Endothelial cell of umbilical vein (primary cell): ENCODE results near the gene CCDC150. TPM values are rescaled to one million over a fixed set of nuclear protein-coding genes. Genes with fewer than 3 reads are reported as not detected.

Experiments used
- BruUV-seq: library from RNA; stranded (reverse); fragments of 400-500 nt; replicated peaks from 2 replicates; lab custom pipeline; 2021; lab: Mats Ljungman, UMichigan
- CTCF ChIA-PET: fragments of 300-600, 350-600 bp; sonication (Branson Sonifier 250); formaldehyde crosslinking; loops from one replicate; lab custom pipeline; 2021; ENCODE audit warnings: antibody characterized with exemption, inconsistent platforms; lab: Charles Lee
- POLR2A ChIA-PET: fragments of 300-600, 350-600 bp; sonication (Branson Sonifier 250); formaldehyde crosslinking; loops from one replicate; lab custom pipeline; 2021; ENCODE audit warnings: antibody characterized with exemption, inconsistent platforms; lab: Charles Lee
- DNase-seq: peaks from one replicate; pipeline ENCODE4 v3.0.0-alpha.2; 2011; ENCODE audit warnings: low read depth, low spot score
- FAIRE-seq: peaks from 2 replicates; lab custom pipeline; 2011; peaks lifted over from hg19 to GRCh38; lab: Jason Lieb, UNC
- H2AFZ ChIP-seq: 2 replicates; pipeline ENCODE4 v1.6.0; 2012; ENCODE audit warnings: low read depth, low read length, control low read depth, inconsistent platforms
- H3K27ac ChIP-seq: 2 replicates; pipeline ENCODE4 v1.5.1; 2011; ENCODE audit warnings: low read depth, mild to moderate bottlenecking, control low read depth, low read length, moderate library complexity; ENCODE audit not compliant: insufficient read depth
- H3K27me3 ChIP-seq, 2 experiments: 2 replicates each; pipeline versions ENCODE4 v1.6.0 to v1.6.1; 2011; ENCODE audit warnings: low read length in 2 of 2, mixed read lengths in 1 of 2; ENCODE audit not compliant: control insufficient read depth in 2 of 2, insufficient read depth in 2 of 2
- H3K36me3 ChIP-seq, 2 experiments: 2 replicates in 1 of 2; 3 replicates in 1 of 2; pipeline ENCODE4 v1.5.1; 2011; ENCODE audit warnings: low read length in 2 of 2, mild to moderate bottlenecking in 1 of 2, moderate library complexity in 1 of 2; ENCODE audit not compliant: control insufficient read depth in 2 of 2, insufficient read depth in 2 of 2; ENCODE audit errors: extremely low read depth in 1 of 2
- H3K4me1 ChIP-seq: 3 replicates; pipeline ENCODE4 v1.5.1; 2011; ENCODE audit warnings: mild to moderate bottlenecking, low read length; ENCODE audit not compliant: control insufficient read depth, insufficient read depth; ENCODE audit errors: extremely low read depth
- H3K4me2 ChIP-seq: 2 replicates; pipeline ENCODE4 v1.6.1; 2011; ENCODE audit warnings: low read length, control low read depth, mixed read lengths; ENCODE audit not compliant: insufficient read depth
- H3K4me3 ChIP-seq, 3 experiments: fragments of 200-600 bp in 1 of 3; sonication (generic), shearing (Covaris generic) in 1 of 3; replicated peaks in 1 of 3; 2 replicates each; pipeline ENCODE4 v1.5.1; 2011 to 2016; ENCODE audit warnings: control low read depth in 3 of 3, low read length in 3 of 3, mild to moderate bottlenecking in 2 of 3, inconsistent platforms in 1 of 3, low read depth in 1 of 3, moderate library complexity in 1 of 3; ENCODE audit not compliant: insufficient read depth in 1 of 3
- H3K79me2 ChIP-seq: 2 replicates; pipeline ENCODE4 v1.6.0; 2012; ENCODE audit warnings: low read length, inconsistent platforms; ENCODE audit not compliant: control insufficient read depth, insufficient read depth
- H3K9ac ChIP-seq: replicated peaks from 2 replicates; pipeline ENCODE3; 2011; ENCODE audit warnings: low read length, control low read depth; ENCODE audit not compliant: insufficient read depth; ENCODE audit errors: extremely low read depth
- H3K9me1 ChIP-seq: replicated peaks from 3 replicates; pipeline ENCODE4 v1.6.0; 2011; ENCODE audit warnings: mild to moderate bottlenecking, low read length; ENCODE audit not compliant: control insufficient read depth, insufficient read depth; ENCODE audit errors: extremely low read depth
- H3K9me3 ChIP-seq: replicated peaks from 2 replicates; pipeline ENCODE4 v1.5.1; 2012; ENCODE audit warnings: low read length, inconsistent platforms; ENCODE audit not compliant: control insufficient read depth, insufficient read depth
- H4K20me1 ChIP-seq: replicated peaks from 2 replicates; pipeline ENCODE3; 2011; ENCODE audit warnings: mild to moderate bottlenecking, low read length; ENCODE audit not compliant: control insufficient read depth, insufficient read depth; ENCODE audit errors: extremely low read depth
- CTCF ChIP-seq, 2 donors: IDR thresholded peaks; 1 replicate in 1 of 2; 2 replicates in 1 of 2; pipeline ENCODE4 v1.5.1; 2011; ENCODE audit warnings: low read length in 2 of 2, mild to moderate bottlenecking in 2 of 2, moderate library complexity in 2 of 2, control low read depth in 1 of 2, inconsistent platforms in 1 of 2, low read depth in 1 of 2; ENCODE audit not compliant: insufficient read depth in 1 of 2; ENCODE audit errors: extremely low read depth in 1 of 2
- EZH2 ChIP-seq: IDR thresholded peaks from 2 replicates; pipeline ENCODE4 v1.6.1; 2012; ENCODE audit warnings: borderline replicate concordance, low read depth, mild to moderate bottlenecking, moderate library complexity, low read length, inconsistent platforms; ENCODE audit not compliant: severe bottlenecking
- FOS ChIP-seq: IDR thresholded peaks from 2 replicates; pipeline ENCODE4 v1.6.1; 2011; ENCODE audit warnings: mild to moderate bottlenecking, low read length, moderate library complexity, borderline replicate concordance; ENCODE audit not compliant: insufficient read depth
- GATA2 ChIP-seq: IDR thresholded peaks from 2 replicates; pipeline ENCODE4 v1.7.0; 2011; ENCODE audit warnings: low read depth, mild to moderate bottlenecking, moderate library complexity, mixed read lengths, low read length; ENCODE audit not compliant: insufficient read length, insufficient read depth
- JUN ChIP-seq: IDR thresholded peaks from 2 replicates; pipeline ENCODE4 v1.6.1; 2011; ENCODE audit warnings: borderline replicate concordance, low read depth; ENCODE audit not compliant: insufficient read length, insufficient read depth
- MAX ChIP-seq: IDR thresholded peaks from 2 replicates; pipeline ENCODE4 v1.6.1; 2011; ENCODE audit not compliant: insufficient read depth, insufficient read length
- MYC ChIP-seq: IDR thresholded peaks from one replicate; pipeline ENCODE4 v1.6.1; 2011; ENCODE audit warnings: mild to moderate bottlenecking, low read depth, low read length
- POLR2A ChIP-seq: IDR thresholded peaks from 2 replicates; pipeline ENCODE4 v1.6.1; 2012; ENCODE audit warnings: low read depth, mild to moderate bottlenecking, control low read depth, low read length
- POLR2AphosphoS5 ChIP-seq: IDR thresholded peaks from 2 replicates; pipeline ENCODE4 v1.6.1; 2012; ENCODE audit warnings: low read depth, mild to moderate bottlenecking, control low read depth, low read length, moderate library complexity; ENCODE audit not compliant: insufficient read depth
- dilution Hi-C: fragments of 300-500 bp; cut with MboI; formaldehyde crosslinking; loops from one replicate; pipeline ENCODE4 v1.15.0; 2019; ENCODE audit warnings: low sequenced_read_pairs; ENCODE audit not compliant: extremely low pct_ligation_motif_present
- intact Hi-C: fragments of 100-400 bp; cut with micrococcal nuclease; formaldehyde crosslinking; loops from one replicate; pipeline ENCODE4 v1.10.0; 2022
- polyA plus RNA-seq, 4 experiments: library from polyadenylated mRNA; depleted of rRNA in 3 of 4; stranded (reverse) in 3 of 4; unstranded in 1 of 4; fragments of >200 nt; gene quantifications; 2 replicates each; pipeline versions ENCODE4 v1.2.1 to v1.2.3, GENCODE V29; 2011 to 2012; ENCODE audit warnings: missing spikeins in 1 of 4
- total RNA-seq: library from RNA; stranded (reverse); gene quantifications from 2 replicates; pipeline ENCODE4 v1.2.3, GENCODE V29; 2021

CCDC150 gene
- total and polyA plus RNA-seq, 2 donors (not counting 3 experiments of a cell fraction or from before 2014, with no cell fraction given) = 1.7 to 19.9 TPM

GRCh38 chr2:196604196-196604595 is 35.3 kb upstream of the CCDC150 start:
- no peaks in the 10 kb centered on the region for H3K9me3 ChIP-seq
- DNase-seq = no peak
- BruUV-seq = no TSS peak
- H3K9me1 ChIP-seq = no peaks in the 10 kb centered on the region
- no peak overlapping the region for H3K27ac ChIP-seq
- no peak overlapping the region for H3K9ac ChIP-seq
- H3K36me3 ChIP-seq = no peaks in the 10 kb centered on the region
- dilution Hi-C loops = no loop called here
- ChIA-PET CTCF (no interaction called here), POLR2A (interaction anchor here (1.2 kb wide), 1 partner anchor 196 kb away, joined by 3 read pairs; the partner anchor contains the start of gene GTF3C3)
- no peaks in the 10 kb centered on the region for H3K27me3 ChIP-seq
- H2AFZ ChIP-seq = no peak overlapping the region
- intact Hi-C loops = loop anchor here (10.0 kb wide), 3 partner anchors 321 to 949 kb away; partner anchors contain the start of genes PGAP1, SLC39A10 and STK17B
- H3K4me3 ChIP-seq = no peak overlapping the region
- H3K79me2 ChIP-seq = no peaks in the 10 kb centered on the region
- no peaks in the 10 kb centered on the region for H4K20me1 ChIP-seq
- no peak for FAIRE-seq
- peaks cover 35% of the 10 kb centered on the region for H3K4me1 ChIP-seq
- no peak overlapping the region for H3K4me2 ChIP-seq
- no peak for TF ChIP-seq EZH2
- no peak for TF ChIP-seq MYC
- no peak for TF ChIP-seq POLR2A
- TF ChIP-seq POLR2AphosphoS5 = no peak
- no peak for TF ChIP-seq CTCF (IDR thresholded peaks at IDR 0.05; ENCODE audit: extremely low read depth in 1 of 2, insufficient read depth in 1 of 2, low read depth in 1 of 2, low read length in 2 of 2)
- no peak for TF ChIP-seq FOS
- no peak for TF ChIP-seq MAX
- TF ChIP-seq GATA2 = no peak
- no peak for TF ChIP-seq JUN
